Measurements from ENCODE around the gene CDH20. TPM values are rescaled to one million over a fixed set of nuclear protein-coding genes. Genes with fewer than 3 reads are reported as not detected.

The CDH20 gene
- total and polyA plus RNA-seq, 2 of the 4 experiments (the other 2 are of a cell fraction) = not detected

DNA sequence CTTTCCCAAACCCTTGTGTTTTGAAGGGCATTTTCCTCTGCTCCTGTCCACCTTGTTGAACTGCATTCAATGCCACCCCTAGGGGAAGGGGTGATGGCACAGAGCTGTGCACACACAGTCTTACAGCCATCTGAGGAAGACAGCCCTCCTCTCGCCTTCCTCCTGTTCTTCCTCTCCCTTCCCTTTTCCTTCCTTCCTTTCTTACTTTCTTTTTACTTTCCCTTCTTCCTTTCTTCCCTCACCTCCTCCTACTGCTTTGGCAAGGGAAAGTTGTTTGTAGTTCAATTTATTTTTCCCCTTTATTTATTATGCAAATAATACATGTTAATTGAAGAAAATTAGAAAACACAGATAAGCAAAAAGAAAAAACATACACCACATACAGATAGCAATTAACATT, 99.4 kb downstream of the CDH20 start:
- Histone ChIP-seq H2BK20ac (ENCODE audit: low read depth, low read length) (no peak overlapping the region), H2BK5ac (ENCODE audit: low read depth, low read length, poor library complexity, severe bottlenecking) (no peak overlapping the region), H3K56ac (ENCODE audit: extremely low read depth, insufficient read depth, low read length) (no peak overlapping the region), H3K18ac (ENCODE audit: low read depth, low read length) (no peak overlapping the region), H3K36me3 (ENCODE audit: control insufficient read depth, insufficient read depth, low read length) (no peaks in the 10 kb centered on the region), H3K79me1 (ENCODE audit: low read depth in 1 of 2, low read length in 2 of 2) (no peaks in the 10 kb centered on the region), H3K27me3 (ENCODE audit: control insufficient read depth, insufficient read depth, low read length) (no peaks in the 10 kb centered on the region), H2BK120ac (ENCODE audit: low read depth, low read length) (no peak overlapping the region), H2AK5ac (ENCODE audit: low read depth, low read length) (no peak overlapping the region), H2AK9ac (replicated peaks; ENCODE audit: low read depth, low read length, poor library complexity) (no peak overlapping the region), H2BK15ac (ENCODE audit: low read depth, low read length) (no peak overlapping the region), H4K91ac (ENCODE audit: insufficient read depth, low read depth, low read length) (no peak overlapping the region), H3K9me1 (ENCODE audit: insufficient read depth, low read length) (no peaks in the 10 kb centered on the region), H3K9ac (ENCODE audit: low read depth, low read length) (no peak overlapping the region), H2AFZ (replicated peaks; ENCODE audit: low read length, poor library complexity) (no peak overlapping the region), H3K4ac (ENCODE audit: low read depth, low read length) (no peak overlapping the region), H3K4me3 (ENCODE audit: insufficient read depth, low read depth, low read length) (no peak overlapping the region), H4K8ac (ENCODE audit: low read depth in 2 of 2, low read length in 2 of 2) (no peak overlapping the region), H3K4me1 (ENCODE audit: control insufficient read depth, insufficient read depth, low read length) (no peaks in the 10 kb centered on the region), H3K27ac (ENCODE audit: insufficient read depth, low read length) (no peak overlapping the region), H4K20me1 (ENCODE audit: insufficient read depth, low read length) (no peaks in the 10 kb centered on the region), H4K5ac (ENCODE audit: low read depth, low read length) (no peak overlapping the region), H3K4me2 (ENCODE audit: low read depth, low read length) (no peak overlapping the region), H3K23ac (ENCODE audit: low read depth, low read length) (no peak overlapping the region), H3K9me3 (ENCODE audit: control insufficient read depth, insufficient read depth, low read length) (no peaks in the 10 kb centered on the region), H3K14ac (replicated peaks; ENCODE audit: low read depth, low read length) (no peak overlapping the region)
- CTCF ChIA-PET = no interaction called here
- ATAC-seq (ENCODE audit: low read depth) (no peak), DNase-seq (no peak)
- dilution Hi-C loops (cut with HindIII; ENCODE audit: low sequenced_read_pairs, unreplicated experiment) = no loop called here
- TF ChIP-seq, protein P1, sequence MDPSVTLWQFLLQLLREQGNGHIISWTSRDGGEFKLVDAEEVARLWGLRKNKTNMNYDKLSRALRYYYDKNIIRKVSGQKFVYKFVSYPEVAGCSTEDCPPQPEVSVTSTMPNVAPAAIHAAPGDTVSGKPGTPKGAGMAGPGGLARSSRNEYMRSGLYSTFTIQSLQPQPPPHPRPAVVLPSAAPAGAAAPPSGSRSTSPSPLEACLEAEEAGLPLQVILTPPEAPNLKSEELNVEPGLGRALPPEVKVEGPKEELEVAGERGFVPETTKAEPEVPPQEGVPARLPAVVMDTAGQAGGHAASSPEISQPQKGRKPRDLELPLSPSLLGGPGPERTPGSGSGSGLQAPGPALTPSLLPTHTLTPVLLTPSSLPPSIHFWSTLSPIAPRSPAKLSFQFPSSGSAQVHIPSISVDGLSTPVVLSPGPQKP (IDR thresholded peaks at IDR 0.05; ENCODE audit: borderline replicate concordance, low read depth, low read length) = no peak
- TF ChIP-seq RAD21 (IDR thresholded peaks at IDR 0.05; ENCODE audit: low read length) (no peak), SMC3 (IDR thresholded peaks at IDR 0.05; ENCODE audit: low read depth, low read length) (no peak), CEBPB (IDR thresholded peaks at IDR 0.05; ENCODE audit: low read depth, low read length) (no peak), MAZ (IDR thresholded peaks at IDR 0.05; ENCODE audit: borderline replicate concordance, low read depth, low read length) (no peak), POLR2A (IDR thresholded peaks at IDR 0.05; ENCODE audit: low read depth, low read length) (no peak), MXI1 (IDR thresholded peaks at IDR 0.05; ENCODE audit: borderline replicate concordance, low read depth, low read length) (no peak)
- in situ Hi-C loops (cut with MboI; ENCODE audit: low sequenced_read_pairs) = no loop called here
- BruUV-seq (replicated peaks) = no TSS peak
- intact Hi-C loops (cut with micrococcal nuclease) = no loop called here
- WGBS, 2 experiments (ENCODE audit: extremely low coverage in 2 of 2, insufficient read length in 1 of 2) = no CpG with 5 or more reads among the region's 1 CpG
- POLR2A ChIA-PET (ENCODE audit: unreplicated experiment) = no interaction called here
